Keratinocyte (primary cell): ENCODE measurements around the gene SLC25A10. TPM values are rescaled to one million over a fixed set of nuclear protein-coding genes. Genes with fewer than 3 reads are reported as not detected.

Experiments
- DNase-seq: peaks from one replicate; pipeline ENCODE4 v3.0.0-alpha.2; 2011; ENCODE audit warnings: low read depth, missing footprints, low spot score
- FAIRE-seq: peaks from 2 replicates; lab custom pipeline; 2011; peaks lifted over from hg19 to GRCh38; lab: Jason Lieb, UNC
- H2AFZ ChIP-seq: 2 replicates; pipeline ENCODE4 v1.6.0; 2012; ENCODE audit warnings: low read length, control low read depth, inconsistent platforms; ENCODE audit not compliant: control insufficient read depth
- H3K27ac ChIP-seq: 2 replicates; pipeline ENCODE4 v1.5.1; 2011; ENCODE audit warnings: low read length; ENCODE audit not compliant: control insufficient read depth, insufficient read depth
- H3K27me3 ChIP-seq: 3 replicates; pipeline ENCODE4 v1.6.0; 2011; ENCODE audit warnings: low read length; ENCODE audit not compliant: control insufficient read depth, insufficient read depth; ENCODE audit errors: extremely low read depth
- H3K36me3 ChIP-seq, 2 experiments: 2 replicates in 1 of 2; 3 replicates in 1 of 2; pipeline ENCODE4 v1.5.1; 2011; ENCODE audit warnings: low read length in 2 of 2, mild to moderate bottlenecking in 1 of 2; ENCODE audit not compliant: control insufficient read depth in 2 of 2, insufficient read depth in 2 of 2; ENCODE audit errors: extremely low read depth in 1 of 2
- H3K4me1 ChIP-seq: 3 replicates; pipeline ENCODE4 v1.5.1; 2011; ENCODE audit warnings: low read length; ENCODE audit not compliant: control insufficient read depth, insufficient read depth; ENCODE audit errors: extremely low read depth
- H3K4me2 ChIP-seq: 3 replicates; pipeline ENCODE4 v1.6.0; 2011; ENCODE audit warnings: low read depth, low read length; ENCODE audit not compliant: control insufficient read depth, insufficient read depth; ENCODE audit errors: extremely low read depth
- H3K4me3 ChIP-seq, 3 experiments: fragments of 200-600 bp in 1 of 3; sonication (generic) in 1 of 3; 2 replicates in 2 of 3; 3 replicates in 1 of 3; pipeline ENCODE4 v1.5.1; 2011 to 2016; ENCODE audit warnings: low read length in 3 of 3, mild to moderate bottlenecking in 3 of 3, control low read depth in 2 of 3, inconsistent platforms in 1 of 3, low read depth in 1 of 3, mixed read lengths in 1 of 3, mixed run types in 1 of 3, moderate library complexity in 1 of 3; ENCODE audit not compliant: control insufficient read depth in 2 of 3, insufficient read depth in 2 of 3; ENCODE audit errors: extremely low read depth in 1 of 3
- H3K79me2 ChIP-seq: 2 replicates; pipeline ENCODE4 v1.6.0; 2012; ENCODE audit warnings: low read length; ENCODE audit not compliant: control insufficient read depth, insufficient read depth
- H3K9ac ChIP-seq: 3 replicates; pipeline ENCODE4 v1.6.0; 2011; ENCODE audit warnings: low read length; ENCODE audit not compliant: control insufficient read depth, insufficient read depth; ENCODE audit errors: extremely low read depth
- H3K9me1 ChIP-seq: 3 replicates; pipeline ENCODE4 v1.6.0; 2011; ENCODE audit warnings: low read length; ENCODE audit not compliant: control insufficient read depth, insufficient read depth; ENCODE audit errors: extremely low read depth
- H3K9me3 ChIP-seq: 2 replicates; pipeline ENCODE4 v1.5.1; 2012; ENCODE audit warnings: low read depth, low read length; ENCODE audit not compliant: control insufficient read depth
- H4K20me1 ChIP-seq: 3 replicates; pipeline ENCODE4 v1.6.0; 2011; ENCODE audit warnings: low read length; ENCODE audit not compliant: control insufficient read depth, insufficient read depth; ENCODE audit errors: extremely low read depth
- CTCF ChIP-seq, 3 experiments: IDR thresholded peaks in 1 of 3; conservative IDR thresholded peaks in 1 of 3; optimal IDR thresholded peaks in 1 of 3; 2 replicates in 2 of 3; 3 replicates in 1 of 3; pipeline versions ENCODE3 to v1.5.1; 2011; ENCODE audit warnings: low read length in 3 of 3, mild to moderate bottlenecking in 3 of 3, moderate library complexity in 2 of 3, control low read depth in 1 of 3, inconsistent platforms in 1 of 3; ENCODE audit not compliant: insufficient read depth in 2 of 3; ENCODE audit errors: extremely low read depth in 1 of 3
- EZH2 ChIP-seq: IDR thresholded peaks from one replicate; pipeline ENCODE4 v1.6.1; 2012; ENCODE audit warnings: inconsistent platforms, mild to moderate bottlenecking, low read length, moderate library complexity
- dilution Hi-C: fragments of 300-500 bp; cut with MboI; formaldehyde crosslinking; loops from one replicate; pipeline ENCODE4 v1.7.0; 2020; ENCODE audit warnings: low sequenced_read_pairs; ENCODE audit not compliant: extremely low pct_ligation_motif_present
- polyA plus RNA-seq, 5 experiments: library from polyadenylated mRNA; depleted of rRNA in 3 of 5; stranded (reverse) in 3 of 5; stranded (forward) in 1 of 5; unstranded in 1 of 5; fragments of >200 nt; gene quantifications; 1 replicate in 1 of 5; 2 replicates in 3 of 5; 3 replicates in 1 of 5; pipeline versions ENCODE4 v1.2.1 to v1.2.3, GENCODE V29; 2011 to 2012; ENCODE audit warnings: missing spikeins in 2 of 5, low read depth in 1 of 5, low replicate concordance in 1 of 5

The SLC25A10 gene
- polyA plus RNA-seq, 1 donor (not counting 4 experiments of a cell fraction or from before 2014, with no cell fraction given): 12.7 TPM

GRCh38 chr17:81697261-81698044 lies 14.6 kb upstream of the SLC25A10 start:
- Histone ChIP-seq H3K4me3 (no peak overlapping the region), H3K36me3 (peaks cover 52 to 56% of the 10 kb centered on the region in 2 experiments), H3K9ac (no peak overlapping the region), H2AFZ (no peak overlapping the region), H3K9me1 (no peaks in the 10 kb centered on the region), H4K20me1 (peaks cover 3% of the 10 kb centered on the region), H3K4me2 (no peak overlapping the region), H3K27me3 (no peaks in the 10 kb centered on the region), H3K27ac (no peak overlapping the region), H3K9me3 (no peaks in the 10 kb centered on the region), H3K79me2 (peaks cover 59% of the 10 kb centered on the region), H3K4me1 (peaks cover 10% of the 10 kb centered on the region)
- FAIRE-seq (no peak), DNase-seq (no peak)
- TF ChIP-seq EZH2 (no peak), CTCF (optimal IDR thresholded peaks at IDR 0.05 in 1 of 3, IDR thresholded peaks at IDR 0.05 in 1 of 3, conservative IDR thresholded peaks at IDR 0.05 in 1 of 3; ENCODE audit: extremely low read depth in 1 of 3, insufficient read depth in 2 of 3, low read length in 3 of 3) (no peak)
- dilution Hi-C loops: no loop called here

GRCh38 chr17:81700353-81701287 lies 11.5 kb upstream of the SLC25A10 start:
- FAIRE-seq (no peak), DNase-seq (no peak)
- dilution Hi-C loops: no loop called here
- Histone ChIP-seq H3K9me1 (no peaks in the 10 kb centered on the region), H3K9ac (no peak overlapping the region), H4K20me1 (peaks cover 3% of the 10 kb centered on the region), H3K36me3 (peaks cover 42 to 49% of the 10 kb centered on the region in 2 experiments), H2AFZ (no peak overlapping the region), H3K4me2 (no peak overlapping the region), H3K27ac (no peak overlapping the region), H3K27me3 (no peaks in the 10 kb centered on the region), H3K9me3 (no peaks in the 10 kb centered on the region), H3K4me1 (peaks cover 19% of the 10 kb centered on the region), H3K4me3 (no peak overlapping the region), H3K79me2 (peaks cover 79% of the 10 kb centered on the region)
- TF ChIP-seq CTCF (optimal IDR thresholded peaks at IDR 0.05 in 1 of 3, IDR thresholded peaks at IDR 0.05 in 1 of 3, conservative IDR thresholded peaks at IDR 0.05 in 1 of 3; ENCODE audit: extremely low read depth in 1 of 3, insufficient read depth in 2 of 3, low read length in 3 of 3): no peak
- no peak for TF ChIP-seq EZH2
